NCI-H524 treated with DMSO at 0.1 percent for 48 hours (cell line): ENCODE data around the gene THAP7.

Experiments
- DNase-seq: peaks from one replicate; lab custom pipeline; 2025; lab: John Stamatoyannopoulos, UW

THAP7 gene

GRCh38 chr22:20993304-20994127 lies 8.4 kb downstream of the THAP7 start:
- no peak for DNase-seq

GRCh38 chr22:20992456-20993303 lies 9.2 kb downstream of the THAP7 start:
- DNase-seq, result no peak

- no peak for DNase-seq
Observed at GRCh38 chr22:20992056-20992442, 9.9 kb downstream of the THAP7 start.

GRCh38 chr22:20991252-20992055 lies 10.5 kb downstream of the THAP7 start:
- DNase-seq, result no peak

- no peak for DNase-seq
Observed at GRCh38 chr22:20990184-20991180, 11.4 kb downstream of the THAP7 start.

- DNase-seq, result no peak
Observed at GRCh38 chr22:20989323-20990138, 12.4 kb downstream of the THAP7 start.

- no peak for DNase-seq
Observed at GRCh38 chr22:20988573-20989322, 13.2 kb downstream of the THAP7 start.

GRCh38 chr22:20987375-20987774 lies 14.5 kb downstream of the THAP7 start:
- DNase-seq, result no peak

- no peak for DNase-seq
Observed at GRCh38 chr22:20986365-20986764, 15.6 kb downstream of the THAP7 start.

GRCh38 chr22:20985720-20986119 lies 16.2 kb downstream of the THAP7 start:
- DNase-seq, result no peak

- no peak for DNase-seq
Observed at GRCh38 chr22:20983081-20983771, 18.7 kb downstream of the THAP7 start.

- DNase-seq, result no peak
Observed at GRCh38 chr22:20982563-20982882, 19.4 kb downstream of the THAP7 start.

- no peak for DNase-seq
Observed at GRCh38 chr22:20981787-20982562, 19.9 kb downstream of the THAP7 start, which contains the start of gene LZTR1. Gene LZTR1, plus strand, starts transcription at chr22:20982297. Its CDS starts 75 bp downstream, at chr22:20982372.

GRCh38 chr22:20980938-20981722 lies 20.8 kb downstream of the THAP7 start:
- no peak for DNase-seq

- no peak for DNase-seq
Observed at GRCh38 chr22:20980523-20980922, 21.4 kb downstream of the THAP7 start.

- no peak for DNase-seq
Observed at GRCh38 chr22:20979940-20980453, 21.9 kb downstream of the THAP7 start.

- no peak for DNase-seq
Observed at GRCh38 chr22:20979243-20979809, 22.6 kb downstream of the THAP7 start.
